NCI-H748 (cell line): Measurements from ENCODE around the gene UCK2.

Experiments used
- DNase-seq: peaks from one replicate; lab custom pipeline; 2025; ENCODE audit not compliant: unreplicated experiment; lab: John Stamatoyannopoulos, UW

The UCK2 gene

GRCh38 chr1:165928075-165928731 is 100.8 kb downstream of the UCK2 start:
- DNase-seq: peak; percentile 46

- no peak for DNase-seq
Observed at GRCh38 chr1:165930961-165931360, 103.5 kb downstream of the UCK2 start.

GRCh38 chr1:165933446-165934170 is 106.2 kb downstream of the UCK2 start:
- DNase-seq: no peak

- DNase-seq: no peak
Observed at GRCh38 chr1:165936542-165936941, 109.1 kb downstream of the UCK2 start.

- DNase-seq: no peak
Observed at GRCh38 chr1:165937829-165938228, 110.4 kb downstream of the UCK2 start.

GRCh38 chr1:165938844-165939243 is 111.4 kb downstream of the UCK2 start:
- no peak for DNase-seq

- DNase-seq: no peak
Observed at GRCh38 chr1:165941531-165941930, 114.1 kb downstream of the UCK2 start.

- no peak for DNase-seq
Observed at GRCh38 chr1:165942062-165942461, 114.6 kb downstream of the UCK2 start.

GRCh38 chr1:165942927-165943597 is 115.6 kb downstream of the UCK2 start:
- no peak for DNase-seq

- DNase-seq: no peak
Observed at GRCh38 chr1:165945911-165946310, 118.5 kb downstream of the UCK2 start.

- DNase-seq: no peak
Observed at GRCh38 chr1:165947797-165948455, 120.5 kb downstream of the UCK2 start.

- no peak for DNase-seq
Observed at GRCh38 chr1:165949335-165950130, 122.1 kb downstream of the UCK2 start.

- no peak for DNase-seq
Observed at GRCh38 chr1:165954940-165955339, 127.5 kb downstream of the UCK2 start.

- no peak for DNase-seq
Observed at GRCh38 chr1:165958306-165958705, 130.9 kb downstream of the UCK2 start.

GRCh38 chr1:165960136-165960535 is 132.7 kb downstream of the UCK2 start:
- DNase-seq: no peak

- no peak for DNase-seq
Observed at GRCh38 chr1:165960881-165961280, 133.5 kb downstream of the UCK2 start.
